Skeletal muscle cell (primary cell): ENCODE measurements around the gene STK32A.
"Not testable (repeated sequence)": the region's sequence is repeated elsewhere in the genome, so short reads cannot be mapped to it uniquely, and the experiment has no call there.

Experiments
- DNase-seq: peaks from one replicate; pipeline ENCODE4 v3.0.0-alpha.2; 2010; ENCODE audit warnings: low read depth
- H3K4me3 ChIP-seq: 2 replicates; pipeline ENCODE4 v1.5.1; 2011; ENCODE audit warnings: low read depth, mild to moderate bottlenecking, control low read depth, low read length, moderate library complexity

STK32A gene

GRCh38 chr5:147336876-147337275 lies 102.0 kb downstream of the STK32A start:
- no peak overlapping the region for H3K4me3 ChIP-seq
- no peak for DNase-seq

- no peak for DNase-seq
- no peak overlapping the region for H3K4me3 ChIP-seq
These were observed 104.5 kb downstream of the STK32A start for GRCh38 chr5:147339313-147339712.

- H3K4me3 ChIP-seq = no peak overlapping the region
- DNase-seq = no peak
These were observed 106.1 kb downstream of the STK32A start for GRCh38 chr5:147340941-147341340.

GRCh38 chr5:147341345-147341744 lies 106.5 kb downstream of the STK32A start:
- no peak for DNase-seq
- H3K4me3 ChIP-seq = no peak overlapping the region

- DNase-seq = no peak
These were observed 110.0 kb downstream of the STK32A start for GRCh38 chr5:147344861-147345260.

GRCh38 chr5:147346006-147346561 lies 111.3 kb downstream of the STK32A start:
- H3K4me3 ChIP-seq = no peak overlapping the region
- DNase-seq = no peak

More at GRCh38 chr5:147344861-147345260, 110.0 kb downstream of the STK32A start:
- H3K4me3 ChIP-seq = no peak overlapping the region

GRCh38 chr5:147348046-147348445 lies 113.2 kb downstream of the STK32A start:
- H3K4me3 ChIP-seq = no peak overlapping the region
- peak; percentile 16 for DNase-seq

GRCh38 chr5:147348451-147348850 lies 113.6 kb downstream of the STK32A start:
- no peak overlapping the region for H3K4me3 ChIP-seq
- DNase-seq = no peak

GRCh38 chr5:147349241-147349640 lies 114.4 kb downstream of the STK32A start:
- DNase-seq = no peak
- no peak overlapping the region for H3K4me3 ChIP-seq

- H3K4me3 ChIP-seq = no peak overlapping the region
- DNase-seq = no peak
These were observed 124.3 kb downstream of the STK32A start for GRCh38 chr5:147359101-147359500.

GRCh38 chr5:147359581-147359980 lies 124.8 kb downstream of the STK32A start:
- no peak overlapping the region for H3K4me3 ChIP-seq
- no peak for DNase-seq

- H3K4me3 ChIP-seq = no peak overlapping the region
- no peak for DNase-seq
These were observed 126.0 kb downstream of the STK32A start for GRCh38 chr5:147360816-147361215.

- no peak overlapping the region for H3K4me3 ChIP-seq
These were observed 126.8 kb downstream of the STK32A start for GRCh38 chr5:147361441-147362175.

GRCh38 chr5:147367381-147367780 lies 132.6 kb downstream of the STK32A start:
- not testable (repeated sequence) for DNase-seq

More at GRCh38 chr5:147361441-147362175, 126.8 kb downstream of the STK32A start:
- no peak for DNase-seq

GRCh38 chr5:147369742-147370374 lies 135.0 kb downstream of the STK32A start:
- no peak for DNase-seq
- H3K4me3 ChIP-seq = no peak overlapping the region

More at GRCh38 chr5:147367381-147367780, 132.6 kb downstream of the STK32A start:
- H3K4me3 ChIP-seq = not testable (repeated sequence)

- DNase-seq = no peak
- H3K4me3 ChIP-seq = no peak overlapping the region
These were observed 136.5 kb downstream of the STK32A start for GRCh38 chr5:147371290-147371689.

- no peak for DNase-seq
- no peak overlapping the region for H3K4me3 ChIP-seq
These were observed 137.4 kb downstream of the STK32A start for GRCh38 chr5:147372191-147372590.

- no peak overlapping the region for H3K4me3 ChIP-seq
- DNase-seq = no peak
These were observed 138.5 kb downstream of the STK32A start for GRCh38 chr5:147373328-147373727.

GRCh38 chr5:147375151-147375550 lies 140.3 kb downstream of the STK32A start:
- H3K4me3 ChIP-seq = no peak overlapping the region
- no peak for DNase-seq

GRCh38 chr5:147377682-147378081 lies 142.9 kb downstream of the STK32A start:
- H3K4me3 ChIP-seq = no peak overlapping the region
- no peak for DNase-seq

- H3K4me3 ChIP-seq = no peak overlapping the region
- DNase-seq = no peak
These were observed 146.7 kb downstream of the STK32A start for GRCh38 chr5:147381555-147381954.
